Measurements from ENCODE around the gene TRAPPC1.
A peak's percentile ranks its signal among the peaks of the same experiment; 100 is the strongest.

Gene TRAPPC1

DNA sequence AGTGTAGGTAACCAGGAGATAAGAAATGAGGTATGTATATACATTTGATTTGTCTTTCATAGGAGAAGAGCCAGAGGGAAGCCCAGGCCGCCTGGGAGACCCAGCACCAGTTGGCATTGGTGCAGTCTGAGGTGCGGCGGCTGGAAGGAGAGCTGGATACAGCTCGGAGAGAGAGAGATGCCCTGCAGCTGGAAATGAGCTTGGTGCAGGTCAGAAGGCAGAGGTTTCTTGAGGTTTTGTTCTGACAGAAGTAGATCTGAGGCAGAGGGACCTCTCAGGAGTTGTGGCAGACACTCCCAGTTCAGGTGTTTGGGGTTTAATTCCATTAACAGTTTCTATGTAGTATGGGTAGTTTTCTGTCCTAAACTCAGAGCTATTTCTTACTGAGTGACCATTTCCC lies 8.3 kb upstream of the TRAPPC1 start:
- DNase-seq = no peak

- DNase-seq = no peak
Measured at GRCh38 chr17:7935859-7936258, 4.1 kb upstream of the TRAPPC1 start.

DNA sequence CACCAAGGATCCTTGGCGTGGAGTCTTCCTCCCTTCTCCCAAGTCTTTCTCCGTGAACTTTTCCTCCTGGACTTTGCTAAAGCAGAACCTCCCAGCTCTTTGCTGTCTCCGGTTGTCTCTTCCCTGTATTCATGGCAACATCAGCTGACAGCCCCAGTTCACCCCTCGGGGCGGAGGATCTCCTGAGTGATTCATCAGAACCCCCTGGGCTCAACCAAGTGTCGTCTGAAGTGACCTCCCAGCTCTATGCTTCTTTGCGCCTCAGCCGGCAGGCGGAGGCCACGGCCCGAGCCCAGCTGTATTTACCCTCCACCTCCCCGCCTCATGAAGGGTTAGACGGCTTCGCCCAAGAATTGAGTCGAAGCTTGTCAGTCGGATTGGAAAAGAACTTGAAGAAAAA lies 1.2 kb upstream of the TRAPPC1 start:
- DNase-seq = no peak

DNA sequence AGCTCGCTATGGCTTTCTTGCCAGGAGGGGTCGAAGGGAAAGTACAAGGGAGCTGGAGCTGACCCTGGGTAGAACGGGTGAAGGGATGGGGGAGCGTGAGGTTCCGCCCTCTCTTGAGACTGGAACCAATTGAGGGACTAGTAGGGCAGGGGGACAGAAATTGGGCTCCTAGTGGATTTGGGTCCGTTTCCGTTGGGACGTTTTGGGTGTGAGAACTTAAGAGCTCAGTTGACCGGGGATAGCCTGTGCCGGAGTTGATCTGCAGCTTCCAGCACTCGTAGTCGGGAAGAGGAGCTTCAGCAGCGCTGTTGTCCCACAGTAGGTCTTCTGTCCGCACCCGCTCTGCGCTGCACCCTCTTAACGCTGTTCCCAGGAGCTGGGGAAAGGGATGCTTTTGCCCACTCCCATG lies 741 bp upstream of the TRAPPC1 start:
- DNase-seq = no peak

- no peak for DNase-seq
Measured at GRCh38 chr17:7930841-7931631, 710 bp downstream of the TRAPPC1 start.

DNA sequence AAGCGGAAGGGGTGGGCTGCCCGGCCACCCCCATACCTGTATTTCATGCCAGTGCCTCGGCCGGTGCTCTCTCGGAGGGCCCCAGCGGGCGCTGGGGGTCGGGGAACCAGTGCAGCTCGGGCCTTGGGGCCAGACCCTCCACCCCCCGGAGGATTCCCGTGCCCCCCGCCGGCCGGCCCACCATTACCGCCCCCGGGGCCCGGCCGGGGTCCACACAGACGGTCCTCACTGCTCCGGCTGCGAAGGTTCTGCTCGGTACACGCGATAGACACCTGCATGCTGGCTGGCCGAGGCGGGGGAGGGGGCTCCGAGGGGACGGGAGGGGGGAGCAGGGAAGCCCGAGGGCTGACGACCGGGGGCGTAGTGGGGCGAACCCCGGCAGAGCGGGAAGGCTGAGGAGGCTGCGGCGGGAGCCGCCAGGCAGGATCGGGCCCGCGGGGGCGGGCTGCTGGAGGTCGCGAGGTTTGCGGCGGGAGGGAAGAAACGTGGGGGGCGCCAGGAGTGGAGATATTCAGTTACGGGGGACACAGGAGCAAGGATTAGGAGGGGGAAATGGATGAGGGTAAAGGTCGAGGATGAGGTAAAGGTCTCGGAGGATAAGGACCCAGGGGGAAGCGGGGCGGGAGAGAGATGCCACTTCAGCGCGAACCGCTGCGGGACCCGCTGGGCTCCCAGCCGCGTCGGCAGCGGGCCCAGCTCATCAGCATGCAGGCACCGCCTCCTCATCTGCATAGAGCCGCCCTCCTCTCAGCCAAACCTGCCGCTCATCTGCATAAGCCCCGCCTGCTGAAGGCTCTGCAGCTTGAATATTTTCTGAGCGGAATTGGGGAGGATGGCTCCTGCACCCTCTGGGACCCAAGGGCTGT lies 2.4 kb downstream of the TRAPPC1 start, which contains the start of gene KCNAB3:
KCNAB3 (minus strand) TSS at position 699 of the 866 bp plus-strand sequence; CDS start at position 278, 421 bp downstream.
- DNase-seq = peak; percentile 61

GRCh38 chr17:7927596-7927995 lies 4.2 kb downstream of the TRAPPC1 start:
- no peak for DNase-seq

- DNase-seq = no peak
Measured at GRCh38 chr17:7922845-7923628, 8.7 kb downstream of the TRAPPC1 start.

DNA sequence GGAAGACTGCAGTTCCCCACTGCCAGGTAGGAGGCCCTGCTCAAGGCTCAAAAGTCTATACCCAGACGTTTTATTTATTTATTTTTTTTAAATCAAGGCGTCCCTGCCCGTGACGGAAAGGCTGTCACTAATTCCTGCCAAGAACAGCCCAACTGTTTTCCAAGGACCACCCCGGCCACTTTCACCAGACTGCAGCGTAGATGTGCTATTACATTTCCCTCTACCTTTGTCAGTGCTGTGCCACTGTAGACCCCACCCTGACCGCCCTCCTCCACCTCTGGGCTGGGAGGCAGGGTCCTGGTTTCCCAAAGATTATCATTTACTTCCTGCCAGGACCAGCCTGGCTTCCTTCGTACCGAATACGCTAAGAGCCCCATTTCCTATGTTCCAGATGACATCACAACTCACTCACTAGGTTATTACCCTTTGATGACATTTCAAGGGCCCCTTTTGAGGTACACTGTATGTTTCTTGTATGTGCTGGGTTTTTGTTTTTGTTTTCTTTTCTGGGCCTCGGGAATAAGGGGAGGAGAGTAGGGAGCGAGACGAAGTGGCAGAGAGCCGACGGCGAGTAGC lies 9.4 kb downstream of the TRAPPC1 start:
- no peak for DNase-seq

DNA sequence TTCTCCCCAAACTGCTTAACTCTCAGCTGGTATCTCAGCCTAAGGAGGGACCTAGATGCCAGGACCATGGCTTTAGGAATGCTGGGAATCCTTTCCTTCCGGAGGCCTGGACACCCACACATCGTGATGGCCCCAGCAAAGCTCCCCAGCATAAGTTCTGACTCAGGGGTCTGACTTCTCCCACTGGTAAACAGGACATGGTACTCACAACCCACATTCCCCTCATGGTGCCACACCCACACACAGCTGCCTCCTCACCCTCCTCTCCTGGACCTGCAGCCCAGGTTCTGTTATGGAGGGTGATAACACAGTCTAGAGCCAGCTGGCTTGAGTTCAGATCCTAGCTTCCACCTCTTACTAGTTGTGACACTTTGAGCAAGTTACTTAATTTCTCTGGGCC lies 14.9 kb downstream of the TRAPPC1 start:
- no peak for DNase-seq

- no peak for DNase-seq
Measured at GRCh38 chr17:7916385-7916682, 15.4 kb downstream of the TRAPPC1 start.

DNA sequence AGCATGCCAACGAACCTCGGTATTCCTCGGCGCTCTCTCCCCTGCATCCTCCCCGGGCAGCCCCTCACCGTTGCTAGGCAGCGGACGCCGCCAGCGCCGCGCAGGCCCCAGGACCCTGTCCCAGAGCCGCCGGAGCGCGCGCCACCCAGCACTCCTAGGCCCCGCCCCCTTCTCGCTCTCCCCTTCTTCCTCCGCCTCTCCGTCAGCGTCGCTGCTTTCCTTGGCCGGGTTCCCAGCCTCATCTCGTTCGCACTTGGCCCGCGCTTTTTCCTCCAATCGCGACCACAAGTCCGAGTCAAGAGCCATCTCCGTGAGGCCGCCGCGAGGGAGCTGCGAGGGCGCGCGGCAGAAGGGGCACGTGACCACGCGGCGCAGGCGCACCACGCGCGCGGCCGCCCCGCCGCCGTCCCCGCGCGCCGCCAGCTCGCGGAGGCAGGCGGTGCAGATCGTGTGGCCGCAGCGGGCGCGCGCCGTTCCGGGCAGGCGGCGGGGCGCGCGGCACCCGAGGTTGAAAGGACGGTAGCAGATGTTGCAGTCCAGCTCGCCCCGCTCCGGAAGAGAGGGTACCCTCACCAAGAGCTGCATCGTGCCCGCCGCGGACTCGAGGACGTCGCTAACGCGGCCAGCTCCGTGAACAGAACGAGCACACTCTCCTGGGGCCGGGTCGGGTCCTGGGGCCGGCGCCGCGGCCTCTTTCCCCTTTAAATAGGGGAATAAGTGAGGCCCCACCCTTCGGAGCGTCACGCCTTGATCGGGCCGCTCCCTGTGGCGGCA lies 15.9 kb downstream of the TRAPPC1 start, which contains the start of gene RNF227:
RNF227 (minus strand) TSS at position 679 of the 774 bp plus-strand sequence; CDS start at position 585, 94 bp downstream.
- peak; percentile 89 for DNase-seq

GRCh38 chr17:7915179-7915610 lies 16.6 kb downstream of the TRAPPC1 start:
- no peak for DNase-seq

DNA sequence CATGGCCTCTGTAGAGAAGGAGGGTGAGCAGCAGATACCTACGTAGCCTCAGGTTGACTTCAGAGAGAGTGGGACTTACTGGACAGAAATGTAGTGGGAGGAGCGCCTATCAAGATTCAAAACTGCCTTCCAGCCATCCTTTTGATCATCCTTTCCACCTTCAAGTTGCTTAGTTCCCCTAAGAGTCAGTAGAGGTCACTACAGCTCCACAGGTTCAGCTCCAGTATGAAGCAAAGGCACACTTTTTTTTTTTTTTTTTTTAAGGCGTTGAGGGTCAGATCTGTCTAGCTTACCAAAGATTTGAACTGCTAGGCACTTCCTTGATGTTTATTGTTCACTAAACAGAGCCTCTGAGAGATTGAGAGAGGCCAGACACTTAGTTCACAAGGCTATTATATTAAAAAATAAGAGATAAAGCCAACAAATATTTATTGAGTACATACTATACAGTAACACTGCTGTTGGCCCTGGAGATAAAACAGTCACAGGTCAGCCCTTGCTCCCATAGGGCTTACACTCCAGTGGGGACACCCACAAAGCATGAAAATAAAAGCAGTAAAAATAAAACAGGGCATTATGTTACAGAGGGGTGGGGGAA lies 18.7 kb downstream of the TRAPPC1 start:
- no peak for DNase-seq

DNA sequence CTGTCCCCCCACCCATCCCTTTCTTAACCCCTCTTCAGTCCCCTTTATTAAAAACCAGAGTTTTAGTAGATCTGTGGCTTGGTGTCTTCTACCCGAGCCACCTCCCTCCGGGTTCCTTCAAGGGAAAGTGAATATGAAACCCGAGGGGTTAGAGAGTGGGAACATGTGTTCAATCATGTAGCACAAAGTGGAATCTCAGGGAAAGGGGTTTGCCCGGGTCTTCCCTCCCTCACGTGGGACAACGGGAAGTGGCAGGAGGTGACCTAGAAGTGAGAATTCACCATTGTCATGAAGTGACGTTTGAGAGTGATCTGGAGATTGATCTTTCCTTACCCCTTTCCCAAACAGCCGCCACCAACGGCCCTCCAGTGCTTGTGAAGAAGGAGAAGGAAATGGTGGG lies 20.6 kb downstream of the TRAPPC1 start:
- no peak for DNase-seq

DNA sequence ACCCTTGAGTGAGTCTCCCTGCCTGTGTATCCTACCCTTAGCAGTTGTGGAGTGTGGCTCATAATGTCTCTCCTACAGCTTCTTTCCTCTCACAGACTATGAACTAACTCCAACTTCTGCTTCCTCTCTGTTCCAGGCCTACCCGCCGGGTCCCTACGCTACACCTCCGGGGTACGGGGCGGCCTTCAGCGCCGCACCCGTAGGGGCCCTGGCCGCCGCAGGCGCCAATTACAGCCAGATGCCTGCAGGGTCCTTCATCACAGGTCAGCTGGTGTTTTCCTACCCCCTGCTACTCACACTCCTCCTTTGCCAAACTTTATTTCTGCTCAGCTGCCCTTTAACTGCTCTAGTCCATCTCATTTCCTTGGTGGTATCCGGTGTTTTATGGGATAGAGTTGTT lies 21.0 kb downstream of the TRAPPC1 start:
- DNase-seq = no peak

- DNase-seq = no peak
Measured at GRCh38 chr17:7910281-7910680, 21.5 kb downstream of the TRAPPC1 start.

DNA sequence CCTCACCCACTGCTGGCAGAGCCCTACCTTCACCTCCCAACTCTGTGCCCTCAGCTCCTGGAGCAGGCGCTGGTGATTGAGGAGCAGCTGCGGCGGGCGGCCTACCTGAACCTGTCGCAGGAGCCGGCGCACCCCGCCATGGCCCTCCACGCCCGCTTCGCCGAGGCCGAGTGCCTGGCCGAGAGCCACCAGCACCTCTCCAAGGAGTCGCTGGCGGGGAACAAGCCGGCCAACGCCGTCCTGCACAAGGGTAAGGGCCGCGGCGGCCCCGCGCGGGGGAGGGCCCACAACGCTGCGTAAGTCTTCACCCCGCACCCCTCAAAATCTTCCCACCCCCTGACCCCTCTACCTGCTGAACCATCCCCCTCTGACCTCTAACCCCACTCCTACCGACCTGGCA lies 22.7 kb downstream of the TRAPPC1 start:
- no peak for DNase-seq

- no peak for DNase-seq
Measured at GRCh38 chr17:7903154-7904103, 28.3 kb downstream of the TRAPPC1 start.

DNA sequence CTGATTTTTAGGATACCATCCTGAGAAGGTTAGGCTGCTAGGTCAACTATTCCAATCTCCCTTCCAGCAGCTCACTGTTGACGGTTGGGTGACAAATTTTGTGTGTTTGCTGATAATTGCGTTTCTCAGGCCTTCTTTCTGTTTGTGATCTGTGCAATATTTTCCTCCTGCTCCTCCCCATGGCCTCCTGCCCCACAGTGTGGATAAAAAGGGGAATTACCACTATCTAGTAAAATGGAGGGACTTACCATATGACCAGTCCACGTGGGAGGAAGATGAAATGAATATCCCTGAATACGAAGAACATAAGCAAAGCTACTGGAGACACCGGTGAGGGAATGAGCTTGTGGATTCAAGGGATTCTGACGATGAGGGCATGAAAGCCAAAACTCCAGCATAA lies 34.0 kb downstream of the TRAPPC1 start:
- DNase-seq = no peak

All from NCI-H1048 (cell line).